Ovary (tissue), 3 donors: ENCODE data around the gene USP2.

ENCODE experiments used
- POLR2A ChIP-seq: fragments of 450-650 bp; IDR thresholded peaks from one replicate; pipeline ENCODE4 v1.6.1; 2017; ENCODE audit warnings: antibody characterized with exemption, mild to moderate bottlenecking, moderate library complexity
- TF ChIP-seq, protein P1 (sequence below), 3 donors: fragments of 450-650 bp in 2 of 3; fragments of 200-600 bp in 1 of 3; IDR thresholded peaks; one replicate each; pipeline versions ENCODE4 v1.5.1 to v1.8.0; 2016 to 2022; ENCODE audit warnings: antibody characterized with exemption in 3 of 3, mild to moderate bottlenecking in 1 of 3
- donor health status: DM: no; HTN: no; CAD: no.

DNA sequence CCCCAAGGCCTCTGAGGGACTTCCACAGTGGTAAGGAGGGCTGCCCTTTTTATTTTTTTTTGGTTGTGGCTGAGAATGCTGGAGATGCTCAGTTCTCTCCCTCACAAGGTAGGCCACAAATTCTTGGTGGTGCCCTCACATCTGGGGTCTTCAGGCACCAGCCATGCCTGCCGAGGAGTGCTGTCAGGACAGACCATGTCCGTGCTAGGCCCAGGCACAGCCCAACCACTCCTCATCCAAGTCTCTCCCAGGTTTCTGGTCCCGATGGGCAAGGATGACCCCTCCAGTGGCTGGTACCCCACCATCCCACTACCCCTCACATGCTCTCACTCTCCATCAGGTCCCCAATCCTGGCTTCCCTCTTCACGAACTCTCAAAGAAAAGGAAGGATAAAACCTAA, 37.3 kb upstream of the USP2 start:
- TF ChIP-seq, protein P1, sequence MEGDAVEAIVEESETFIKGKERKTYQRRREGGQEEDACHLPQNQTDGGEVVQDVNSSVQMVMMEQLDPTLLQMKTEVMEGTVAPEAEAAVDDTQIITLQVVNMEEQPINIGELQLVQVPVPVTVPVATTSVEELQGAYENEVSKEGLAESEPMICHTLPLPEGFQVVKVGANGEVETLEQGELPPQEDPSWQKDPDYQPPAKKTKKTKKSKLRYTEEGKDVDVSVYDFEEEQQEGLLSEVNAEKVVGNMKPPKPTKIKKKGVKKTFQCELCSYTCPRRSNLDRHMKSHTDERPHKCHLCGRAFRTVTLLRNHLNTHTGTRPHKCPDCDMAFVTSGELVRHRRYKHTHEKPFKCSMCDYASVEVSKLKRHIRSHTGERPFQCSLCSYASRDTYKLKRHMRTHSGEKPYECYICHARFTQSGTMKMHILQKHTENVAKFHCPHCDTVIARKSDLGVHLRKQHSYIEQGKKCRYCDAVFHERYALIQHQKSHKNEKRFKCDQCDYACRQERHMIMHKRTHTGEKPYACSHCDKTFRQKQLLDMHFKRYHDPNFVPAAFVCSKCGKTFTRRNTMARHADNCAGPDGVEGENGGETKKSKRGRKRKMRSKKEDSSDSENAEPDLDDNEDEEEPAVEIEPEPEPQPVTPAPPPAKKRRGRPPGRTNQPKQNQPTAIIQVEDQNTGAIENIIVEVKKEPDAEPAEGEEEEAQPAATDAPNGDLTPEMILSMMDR (IDR thresholded peaks at IDR 0.05) = no peak
- TF ChIP-seq POLR2A = no peak
